SK-N-SH (cell line): ENCODE data around the gene U2SURP. TPM values are rescaled to one million over a fixed set of nuclear protein-coding genes. Genes with fewer than 3 reads are reported as not detected.

Experiments
- CTCF ChIA-PET: fragments of 300-600, 350-600 bp; formaldehyde crosslinking; extraction: SDS; loops from one replicate; lab custom pipeline; 2021; lab: Yijun Ruan, JAX
- POLR2A ChIA-PET: fragments of 350-600 bp; sonication (Branson Sonifier 250); formaldehyde crosslinking; extraction: SDS; loops from one replicate; lab custom pipeline; 2020; ENCODE audit warnings: antibody characterized with exemption, inconsistent platforms; lab: Yijun Ruan, JAX
- DNase-seq: peaks from one replicate; pipeline ENCODE4 v3.0.0; 2012
- H2AFZ ChIP-seq: fragments of 200-600 bp; sonication (generic); 2 replicates; pipeline ENCODE4 v1.8.1; 2016; ENCODE audit warnings: antibody characterized with exemption, mild to moderate bottlenecking, low read depth
- H3F3A ChIP-seq: fragments of 200-600 bp; sonication (generic); replicated peaks from 2 replicates; pipeline ENCODE3; 2016; ENCODE audit warnings: antibody characterized with exemption, mild to moderate bottlenecking; ENCODE audit not compliant: insufficient read depth
- H3K27ac ChIP-seq, 2 experiments: fragments of 200-500 bp in 1 of 2; fragments of 200-600 bp in 1 of 2; sonication (Bioruptor generic) in 1 of 2; sonication (generic), shearing (Covaris generic) in 1 of 2; 2 replicates each; pipeline versions ENCODE4 v1.5.1 to v1.6.1; 2014 to 2016; ENCODE audit warnings: low read depth in 2 of 2, inconsistent platforms in 1 of 2, low read length in 1 of 2, mild to moderate bottlenecking in 1 of 2, mixed read lengths in 1 of 2
- H3K27me3 ChIP-seq: fragments of 200-600 bp; sonication (generic), shearing (Covaris generic); 2 replicates; pipeline ENCODE4 v1.6.1; 2016; ENCODE audit warnings: mixed run types; ENCODE audit not compliant: insufficient read depth
- H3K36me3 ChIP-seq, 2 experiments: fragments of 200-500 bp in 1 of 2; fragments of 200-600 bp in 1 of 2; sonication (Bioruptor generic) in 1 of 2; sonication (generic) in 1 of 2; replicated peaks in 1 of 2; 2 replicates each; pipeline versions ENCODE3 to v1.5.1; 2014 to 2016; ENCODE audit warnings: low read length in 1 of 2, mild to moderate bottlenecking in 1 of 2; ENCODE audit not compliant: insufficient read depth in 2 of 2, control insufficient read depth in 1 of 2
- H3K4me1 ChIP-seq, 2 experiments: fragments of 200-500 bp in 1 of 2; fragments of 200-600 bp in 1 of 2; sonication (Bioruptor generic) in 1 of 2; sonication (generic), shearing (Covaris generic) in 1 of 2; 2 replicates each; pipeline versions ENCODE4 v1.5.1 to v1.6.1; 2014 to 2016; ENCODE audit warnings: low read depth in 1 of 2, low read length in 1 of 2, mixed run types in 1 of 2; ENCODE audit not compliant: insufficient read depth in 2 of 2, control insufficient read depth in 1 of 2
- H3K4me2 ChIP-seq: fragments of 200-600 bp; sonication (generic), shearing (Covaris generic); 2 replicates; pipeline ENCODE4 v1.6.1; 2017; ENCODE audit warnings: mixed run types
- H3K4me3 ChIP-seq, 2 experiments: fragments of 200-500 bp in 1 of 2; fragments of 200-600 bp in 1 of 2; sonication (Bioruptor generic) in 1 of 2; sonication (generic), shearing (Covaris generic) in 1 of 2; 2 replicates each; pipeline versions ENCODE4 v1.5.1 to v1.8.1; 2014 to 2016; ENCODE audit warnings: low read depth in 2 of 2, inconsistent platforms in 1 of 2, low read length in 1 of 2, mild to moderate bottlenecking in 1 of 2, mixed read lengths in 1 of 2, moderate library complexity in 1 of 2
- H3K79me2 ChIP-seq: fragments of 200-600 bp; sonication (generic); 2 replicates; pipeline ENCODE4 v1.8.1; 2017; ENCODE audit warnings: mild to moderate bottlenecking; ENCODE audit not compliant: insufficient read depth
- H3K9ac ChIP-seq: fragments of 200-600 bp; sonication (generic); 2 replicates; pipeline ENCODE4 v1.6.1; 2017; ENCODE audit warnings: mixed run types
- H3K9me2 ChIP-seq: fragments of 200-600 bp; sonication (generic); 2 replicates; pipeline ENCODE4 v1.6.1; 2017; ENCODE audit warnings: mixed run types
- H3K9me3 ChIP-seq: fragments of 200-600 bp; sonication (generic); 2 replicates; pipeline ENCODE4 v1.6.1; 2017; ENCODE audit warnings: mixed run types, mild to moderate bottlenecking, moderate library complexity
- H4K20me1 ChIP-seq: fragments of 200-600 bp; sonication (generic); 2 replicates; pipeline ENCODE4 v1.6.1; 2017; ENCODE audit warnings: mild to moderate bottlenecking, mixed run types; ENCODE audit not compliant: insufficient read depth
- ELF1 ChIP-seq: IDR thresholded peaks from 2 replicates; pipeline ENCODE4 v1.4.0; 2012
- EZH2phosphoT487 ChIP-seq: fragments of 200-600 bp; sonication (generic); IDR thresholded peaks from 2 replicates; pipeline ENCODE4 v1.6.1; 2017; ENCODE audit warnings: low read depth, mixed run types, mild to moderate bottlenecking, antibody characterized with exemption, moderate library complexity, borderline replicate concordance
- FOSL2 ChIP-seq: IDR thresholded peaks from 2 replicates; pipeline ENCODE4 v1.4.0; 2012; ENCODE audit warnings: low read depth, mild to moderate bottlenecking, moderate library complexity, borderline replicate concordance
- FOXM1 ChIP-seq: IDR thresholded peaks from 2 replicates; pipeline ENCODE4 v1.4.0; 2012; ENCODE audit warnings: low read depth, mild to moderate bottlenecking
- GATA2 ChIP-seq: sonication (generic); formaldehyde crosslinking; IDR thresholded peaks from 2 replicates; pipeline ENCODE4 v1.5.0; 2020; ENCODE audit warnings: mild to moderate bottlenecking, missing genetic modification reagents
- NFIC ChIP-seq: IDR thresholded peaks from 2 replicates; pipeline ENCODE4 v1.4.0; 2012; ENCODE audit warnings: borderline replicate concordance
- POLR2AphosphoS5 ChIP-seq: IDR thresholded peaks from 2 replicates; pipeline ENCODE4 v1.6.1; 2012; ENCODE audit warnings: low read depth, low read length
- RAD21 ChIP-seq: IDR thresholded peaks from 2 replicates; pipeline ENCODE4 v1.6.1; 2012; ENCODE audit warnings: mild to moderate bottlenecking, low read length
- RCOR1 ChIP-seq: fragments of 150-350 bp; IDR thresholded peaks from 2 replicates; pipeline ENCODE4 v1.6.1; 2017; ENCODE audit warnings: antibody characterized with exemption, low read length
- RXRA ChIP-seq: IDR thresholded peaks from 2 replicates; pipeline ENCODE4 v1.4.0; 2012; ENCODE audit warnings: low read depth, mild to moderate bottlenecking, borderline replicate concordance
- TAF1 ChIP-seq: IDR thresholded peaks from 2 replicates; pipeline ENCODE4 v1.6.1; 2012; ENCODE audit warnings: low read depth, mild to moderate bottlenecking, low read length, moderate library complexity, borderline replicate concordance
- TEAD4 ChIP-seq: IDR thresholded peaks from 2 replicates; pipeline ENCODE4 v1.4.0; 2012; ENCODE audit warnings: mild to moderate bottlenecking, borderline replicate concordance; ENCODE audit not compliant: insufficient read depth
- WGBS: methylation state at CpG from one replicate; pipeline ENCODE4 v1.1.6; 2017; ENCODE audit warnings: low lambda C conversion rate; 5-methylcytosine and 5-hydroxymethylcytosine counted together
- polyA plus RNA-seq, 3 experiments: library from polyadenylated mRNA; depleted of rRNA; stranded (reverse); fragments of >200 nt; gene quantifications; 2 replicates each; pipeline ENCODE4 v1.2.3, GENCODE V29; 2012
- TF ChIP-seq, protein P1 (sequence below): IDR thresholded peaks from 2 replicates; pipeline ENCODE4 v1.4.0; 2012; ENCODE audit warnings: low read depth, borderline replicate concordance
- TF ChIP-seq, protein P2 (sequence below): fragments of 150-350 bp; IDR thresholded peaks from 2 replicates; pipeline ENCODE4 v1.6.1; 2017; ENCODE audit warnings: antibody characterized with exemption, low read length, low read depth, borderline replicate concordance

Gene U2SURP
- polyA plus RNA-seq, 1 of the 3 experiments (the other 2 are of a cell fraction): 10.9 TPM

DNA sequence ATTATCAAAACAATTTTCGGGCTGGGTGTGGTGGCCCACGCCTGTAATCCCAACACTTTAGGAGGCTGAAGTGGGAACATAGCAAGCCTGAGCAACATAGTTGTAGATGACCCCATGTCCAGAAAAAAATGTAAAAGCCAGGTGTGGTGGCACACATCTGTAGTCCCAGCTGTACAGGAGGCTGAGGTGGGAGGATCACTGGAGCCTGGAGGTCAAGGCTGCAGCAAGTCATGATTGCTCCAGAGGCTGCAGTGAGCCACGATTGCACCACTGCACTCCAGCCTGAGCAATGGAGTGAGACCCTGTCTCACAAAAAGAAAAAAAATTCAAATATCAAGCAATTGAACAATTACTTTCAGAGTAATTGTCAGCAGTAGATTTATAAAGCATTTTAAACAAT lies 29.9 kb upstream of the U2SURP start:
- DNase-seq: no peak
- H3K27ac ChIP-seq: no peak overlapping the region
- POLR2A ChIA-PET: no interaction called here
- no peaks in the 10 kb centered on the region for H3K36me3 ChIP-seq
- TF ChIP-seq GATA2 (CRISPR knock-in tag) (no peak), RCOR1 (no peak), FOSL2 (no peak)
- H3K4me1 ChIP-seq: peaks cover 0 to 2% of the 10 kb centered on the region in 2 experiments; a peak in 1 of 4 replicates
- H3K79me2 ChIP-seq: no peaks in the 10 kb centered on the region
- no peaks in the 10 kb centered on the region for H3K9me3 ChIP-seq
- CTCF ChIA-PET: interaction anchor here (1.2 kb wide), 1 partner anchor 22 kb away, joined by 4 read pairs; no protein-coding TSS in a partner anchor
- no peaks in the 10 kb centered on the region for H3K27me3 ChIP-seq
- WGBS: 74% methylated on average over 3 of the region's 3 CpGs
- no peaks in the 10 kb centered on the region for H4K20me1 ChIP-seq
- no peak overlapping the region for H3K4me2 ChIP-seq
- no peaks in the 10 kb centered on the region for H3K9me2 ChIP-seq
- no peak overlapping the region for H3K4me3 ChIP-seq
- no peak overlapping the region for H2AFZ ChIP-seq
- H3K9ac ChIP-seq: no peak overlapping the region
- H3F3A ChIP-seq: peaks cover 7% of the 10 kb centered on the region

DNA sequence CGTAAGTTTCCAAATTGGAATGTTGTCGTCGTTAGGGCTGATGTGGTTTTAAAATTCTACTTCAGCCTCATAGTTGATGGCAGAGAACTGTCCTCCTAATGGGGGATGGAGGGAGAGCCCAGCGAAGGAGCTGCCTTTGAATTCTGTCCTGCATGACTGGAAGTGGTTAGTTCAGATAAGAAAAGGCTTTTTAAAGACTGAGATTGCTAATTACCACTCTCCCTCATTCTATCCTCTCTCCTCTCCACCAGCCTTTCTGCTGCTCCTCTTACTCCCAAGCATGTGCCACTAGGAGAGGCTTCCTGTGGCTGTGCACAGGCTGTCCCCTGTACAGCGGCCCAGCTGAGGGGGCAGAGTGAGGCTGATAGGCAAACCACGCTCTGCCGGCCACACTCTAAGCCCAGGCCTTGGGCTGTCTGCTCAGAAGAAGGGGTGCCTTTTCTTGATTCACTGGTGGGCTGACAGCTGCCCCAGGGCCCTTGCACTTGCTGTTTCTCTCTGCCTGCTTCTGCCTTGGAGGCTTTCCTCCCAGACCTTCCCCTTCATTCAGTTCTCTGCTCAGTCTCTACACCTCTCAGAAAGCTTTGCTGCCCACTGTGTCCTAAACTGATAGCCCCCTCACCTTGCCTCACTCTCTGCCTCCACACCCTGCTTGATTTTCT lies 29.1 kb upstream of the U2SURP start:
- no peak for DNase-seq
- no peaks in the 10 kb centered on the region for H3K79me2 ChIP-seq
- no peaks in the 10 kb centered on the region for H4K20me1 ChIP-seq
- no peaks in the 10 kb centered on the region for H3K9me2 ChIP-seq
- no peak overlapping the region for H3K27ac ChIP-seq
- H3K36me3 ChIP-seq: no peaks in the 10 kb centered on the region
- CTCF ChIA-PET: interaction anchor here (1.1 kb wide), 1 partner anchor 15 kb away, joined by 3 read pairs; no protein-coding TSS in a partner anchor
- WGBS: 95% methylated on average over 7 of the region's 7 CpGs
- no peak overlapping the region for H3K9ac ChIP-seq
- H3K27me3 ChIP-seq: no peaks in the 10 kb centered on the region
- no peaks in the 10 kb centered on the region for H3K9me3 ChIP-seq
- TF ChIP-seq POLR2AphosphoS5 (no peak), TEAD4 (no peak), TAF1 (no peak)
- H2AFZ ChIP-seq: no peak overlapping the region
- H3K4me2 ChIP-seq: no peak overlapping the region
- no peak overlapping the region for H3K4me3 ChIP-seq
- POLR2A ChIA-PET: no interaction called here
- H3F3A ChIP-seq: peaks cover 14% of the 10 kb centered on the region
- peaks cover 3 to 9% of the 10 kb centered on the region in 2 experiments; a peak in 3 of 4 replicates for H3K4me1 ChIP-seq

DNA sequence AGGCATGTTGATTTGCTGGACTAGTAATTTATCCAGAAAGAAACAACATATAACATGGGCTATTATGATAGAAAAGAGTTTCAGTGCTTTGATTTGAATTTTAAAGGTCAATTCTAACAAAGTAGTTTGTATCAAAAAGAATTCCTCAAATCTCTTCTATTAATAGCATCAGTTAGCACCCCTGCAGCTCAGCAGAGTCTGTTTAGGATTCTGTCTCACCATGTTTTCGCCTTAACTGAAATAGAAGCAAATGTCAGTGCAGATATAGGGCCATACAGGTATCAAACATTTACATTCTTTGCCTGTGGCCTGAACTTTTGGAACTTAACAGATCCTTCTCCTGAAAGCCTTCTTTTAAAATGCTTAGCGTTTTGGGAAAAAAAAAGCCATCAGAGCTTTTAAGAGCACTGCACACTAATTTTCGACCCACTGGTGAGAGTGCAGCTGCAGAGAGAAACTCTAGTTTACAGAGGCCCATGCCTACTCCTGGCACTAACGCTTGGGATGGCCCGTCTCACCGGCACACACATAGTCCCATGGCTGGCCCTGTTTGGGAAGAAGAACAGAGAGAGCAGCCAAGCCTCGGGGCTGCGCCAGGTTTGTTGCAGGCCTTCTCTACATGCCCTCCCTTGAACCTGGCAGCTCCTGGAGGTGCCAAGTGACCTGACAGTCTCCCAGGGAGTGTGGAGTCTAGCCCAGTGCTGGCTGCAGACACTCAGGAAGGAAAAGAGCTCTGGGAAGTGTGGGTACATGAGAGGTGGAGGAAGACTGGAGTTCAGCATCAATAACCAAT lies 28.0 kb upstream of the U2SURP start:
- H3K4me2 ChIP-seq: no peak overlapping the region
- H3K27ac ChIP-seq: no peak overlapping the region
- no peaks in the 10 kb centered on the region for H3K36me3 ChIP-seq
- no peaks in the 10 kb centered on the region for H3K9me3 ChIP-seq
- ChIA-PET POLR2A (no interaction called here), CTCF (interaction anchor here (1.0 to 3.3 kb wide), 4 partner anchors 13 to 145 kb away, joined by 3 to 14 read pairs (median 4); no protein-coding TSS in a partner anchor)
- DNase-seq: no peak
- no peak overlapping the region for H3K4me3 ChIP-seq
- H3K4me1 ChIP-seq: peaks cover 3 to 9% of the 10 kb centered on the region in 2 experiments; a peak in 3 of 4 replicates
- H3K79me2 ChIP-seq: no peaks in the 10 kb centered on the region
- H3F3A ChIP-seq: peaks cover 18% of the 10 kb centered on the region
- H4K20me1 ChIP-seq: no peaks in the 10 kb centered on the region
- H3K9me2 ChIP-seq: no peaks in the 10 kb centered on the region
- H3K27me3 ChIP-seq: no peaks in the 10 kb centered on the region
- no peak overlapping the region for H3K9ac ChIP-seq
- no peak overlapping the region for H2AFZ ChIP-seq
- WGBS: 90% methylated on average over 8 of the region's 8 CpGs
- TF ChIP-seq GATA2 (CRISPR knock-in tag): no peak
- TF ChIP-seq ELF1: no peak
- TF ChIP-seq, protein P1, sequence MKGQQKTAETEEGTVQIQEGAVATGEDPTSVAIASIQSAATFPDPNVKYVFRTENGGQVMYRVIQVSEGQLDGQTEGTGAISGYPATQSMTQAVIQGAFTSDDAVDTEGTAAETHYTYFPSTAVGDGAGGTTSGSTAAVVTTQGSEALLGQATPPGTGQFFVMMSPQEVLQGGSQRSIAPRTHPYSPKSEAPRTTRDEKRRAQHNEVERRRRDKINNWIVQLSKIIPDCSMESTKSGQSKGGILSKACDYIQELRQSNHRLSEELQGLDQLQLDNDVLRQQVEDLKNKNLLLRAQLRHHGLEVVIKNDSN: no peak
- no peak for TF ChIP-seq RXRA
- TF ChIP-seq EZH2phosphoT487: no peak
- no peak for TF ChIP-seq TAF1
- no peak for TF ChIP-seq TEAD4
- TF ChIP-seq RCOR1: no peak
- TF ChIP-seq RAD21: no peak
- no peak for TF ChIP-seq FOXM1
- TF ChIP-seq NFIC: no peak
- TF ChIP-seq, protein P2, sequence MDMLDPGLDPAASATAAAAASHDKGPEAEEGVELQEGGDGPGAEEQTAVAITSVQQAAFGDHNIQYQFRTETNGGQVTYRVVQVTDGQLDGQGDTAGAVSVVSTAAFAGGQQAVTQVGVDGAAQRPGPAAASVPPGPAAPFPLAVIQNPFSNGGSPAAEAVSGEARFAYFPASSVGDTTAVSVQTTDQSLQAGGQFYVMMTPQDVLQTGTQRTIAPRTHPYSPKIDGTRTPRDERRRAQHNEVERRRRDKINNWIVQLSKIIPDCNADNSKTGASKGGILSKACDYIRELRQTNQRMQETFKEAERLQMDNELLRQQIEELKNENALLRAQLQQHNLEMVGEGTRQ: no peak
